Natural killer cell treated with Interleukin-12 subunit alpha and Interleukin-12 subunit beta and Interleukin-15 and Interleukin-18, amount 100 ng/mL, for 72 hours (primary cell): Measurements from ENCODE around the gene COX7B. TPM values are rescaled to one million over a fixed set of nuclear protein-coding genes. Genes with fewer than 3 reads are reported as not detected.
"Not testable (repeated sequence)": the region's sequence is repeated elsewhere in the genome, so short reads cannot be mapped to it uniquely, and the experiment has no call there.

Experiments used
- ATAC-seq, 2 donors: fragments of 150-1000 bp; cut with Tn5 transposase in 1 of 2; sonication (Bioruptor Pico), chemical (Tn5 transposase) in 1 of 2; 2 replicates each; pipeline ENCODE4 v1.10.0; 2021
- DNase-seq: peaks from one replicate; pipeline ENCODE4 v3.0.0; 2022; ENCODE audit warnings: low spot score
- H3K27ac Mint-ChIP-seq, 2 donors: 1 replicate in 1 of 2; 2 replicates in 1 of 2; pipeline ENCODE4 v1.8.0; 2022; ENCODE audit warnings: mixed read lengths in 2 of 2, mild to moderate bottlenecking in 1 of 2, moderate library complexity in 1 of 2
- H3K27me3 Mint-ChIP-seq, 2 donors: 1 replicate in 1 of 2; 2 replicates in 1 of 2; pipeline ENCODE4 v1.8.0; 2022; ENCODE audit warnings: mixed read lengths in 2 of 2
- H3K36me3 Mint-ChIP-seq: one replicate; pipeline ENCODE4 v1.8.0; 2022; ENCODE audit warnings: mixed read lengths
- H3K4me1 Mint-ChIP-seq, 2 donors: 1 replicate in 1 of 2; 2 replicates in 1 of 2; pipeline ENCODE4 v1.8.0; 2022; ENCODE audit warnings: low read depth in 2 of 2, mixed read lengths in 2 of 2, mild to moderate bottlenecking in 1 of 2
- H3K4me3 Mint-ChIP-seq: one replicate; pipeline ENCODE4 v1.8.0; 2022; ENCODE audit warnings: mixed read lengths
- H3K9me3 Mint-ChIP-seq: 2 replicates; pipeline ENCODE4 v1.8.0; 2022; ENCODE audit warnings: mixed read lengths
- total RNA-seq, 2 donors: library from RNA; stranded (reverse); gene quantifications; one replicate each; pipeline ENCODE4 v1.2.3, GENCODE V29; 2022

The COX7B gene
- total RNA-seq, 2 donors from 2014 or later: 127 to 204 TPM

GRCh38 chrX:77922787-77923186 is 23.5 kb downstream of the COX7B start:
- Mint-ChIP-seq H3K4me1 (peaks cover 6 to 7% of the 10 kb centered on the region in 2 donors), H3K9me3 (no peaks in the 10 kb centered on the region), H3K4me3 (no peak overlapping the region), H3K36me3 (no peaks in the 10 kb centered on the region), H3K27ac (no peak overlapping the region), H3K27me3 (no peaks in the 10 kb centered on the region)
- ATAC-seq: no peak
- DNase-seq: no peak

GRCh38 chrX:77924320-77924859 is 25.1 kb downstream of the COX7B start:
- no peaks in the 10 kb centered on the region for H3K27me3 Mint-ChIP-seq
- DNase-seq (no peak), ATAC-seq (no peak)
- H3K36me3 Mint-ChIP-seq: no peaks in the 10 kb centered on the region
- peaks cover 4 to 10% of the 10 kb centered on the region in 2 donors for H3K4me1 Mint-ChIP-seq
- no peak overlapping the region for H3K4me3 Mint-ChIP-seq
- no peak overlapping the region for H3K27ac Mint-ChIP-seq
- H3K9me3 Mint-ChIP-seq: no peaks in the 10 kb centered on the region

DNA sequence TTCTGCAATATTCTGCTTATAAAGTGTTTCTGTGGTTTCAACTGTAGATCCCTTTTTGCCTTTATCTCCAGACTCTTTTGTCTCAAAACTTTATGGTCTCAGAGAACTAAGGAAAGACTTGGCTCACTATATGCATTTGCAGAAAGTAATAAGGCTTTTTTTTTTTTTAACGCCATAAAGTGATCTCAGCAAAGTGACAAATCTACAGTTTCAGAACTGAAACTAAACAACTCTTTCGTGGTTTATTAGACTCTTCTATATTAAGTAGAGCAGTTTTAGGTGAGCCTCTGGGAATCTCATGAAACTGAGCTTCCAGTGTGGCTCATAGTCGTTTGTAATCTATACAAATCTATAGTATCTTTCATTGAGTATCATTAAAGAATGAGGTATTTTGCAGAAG is 26.5 kb downstream of the COX7B start:
- DNase-seq (no peak), ATAC-seq (no peak)
- Mint-ChIP-seq H3K9me3 (no peaks in the 10 kb centered on the region), H3K27me3 (no peaks in the 10 kb centered on the region), H3K27ac (no peak overlapping the region), H3K4me1 (peaks cover 4 to 10% of the 10 kb centered on the region in 2 donors), H3K36me3 (no peaks in the 10 kb centered on the region), H3K4me3 (no peak overlapping the region)

- Mint-ChIP-seq H3K4me3 (no peak overlapping the region), H3K9me3 (no peaks in the 10 kb centered on the region), H3K36me3 (no peaks in the 10 kb centered on the region), H3K27me3 (no peaks in the 10 kb centered on the region), H3K27ac (no peak overlapping the region), H3K4me1 (peaks cover 4% of the 10 kb centered on the region in 2 donors)
- ATAC-seq (no peak), DNase-seq (no peak)
Observed at GRCh38 chrX:77930581-77930980, 31.3 kb downstream of the COX7B start.

GRCh38 chrX:77935886-77936285 is 36.6 kb downstream of the COX7B start:
- no peaks in the 10 kb centered on the region for H3K27me3 Mint-ChIP-seq
- DNase-seq: no peak
- H3K36me3 Mint-ChIP-seq: no peaks in the 10 kb centered on the region
- H3K9me3 Mint-ChIP-seq: no peaks in the 10 kb centered on the region
- no peak for ATAC-seq
- no peak overlapping the region for H3K4me3 Mint-ChIP-seq
- H3K4me1 Mint-ChIP-seq: no peaks in the 10 kb centered on the region
- no peak overlapping the region for H3K27ac Mint-ChIP-seq

GRCh38 chrX:77936299-77936698 is 37.0 kb downstream of the COX7B start:
- DNase-seq (no peak), ATAC-seq (no peak)
- H3K27me3 Mint-ChIP-seq: no peaks in the 10 kb centered on the region
- H3K27ac Mint-ChIP-seq: no peak overlapping the region
- H3K4me3 Mint-ChIP-seq: no peak overlapping the region
- no peaks in the 10 kb centered on the region for H3K9me3 Mint-ChIP-seq
- no peaks in the 10 kb centered on the region for H3K36me3 Mint-ChIP-seq
- no peaks in the 10 kb centered on the region for H3K4me1 Mint-ChIP-seq

- H3K27me3 Mint-ChIP-seq: no peaks in the 10 kb centered on the region
- DNase-seq (no peak), ATAC-seq (no peak)
- H3K4me3 Mint-ChIP-seq: no peak overlapping the region
- H3K36me3 Mint-ChIP-seq: no peaks in the 10 kb centered on the region
- H3K9me3 Mint-ChIP-seq: no peaks in the 10 kb centered on the region
- no peak overlapping the region for H3K27ac Mint-ChIP-seq
- H3K4me1 Mint-ChIP-seq: no peaks in the 10 kb centered on the region
Observed at GRCh38 chrX:77937291-77937690, 38.0 kb downstream of the COX7B start.

DNA sequence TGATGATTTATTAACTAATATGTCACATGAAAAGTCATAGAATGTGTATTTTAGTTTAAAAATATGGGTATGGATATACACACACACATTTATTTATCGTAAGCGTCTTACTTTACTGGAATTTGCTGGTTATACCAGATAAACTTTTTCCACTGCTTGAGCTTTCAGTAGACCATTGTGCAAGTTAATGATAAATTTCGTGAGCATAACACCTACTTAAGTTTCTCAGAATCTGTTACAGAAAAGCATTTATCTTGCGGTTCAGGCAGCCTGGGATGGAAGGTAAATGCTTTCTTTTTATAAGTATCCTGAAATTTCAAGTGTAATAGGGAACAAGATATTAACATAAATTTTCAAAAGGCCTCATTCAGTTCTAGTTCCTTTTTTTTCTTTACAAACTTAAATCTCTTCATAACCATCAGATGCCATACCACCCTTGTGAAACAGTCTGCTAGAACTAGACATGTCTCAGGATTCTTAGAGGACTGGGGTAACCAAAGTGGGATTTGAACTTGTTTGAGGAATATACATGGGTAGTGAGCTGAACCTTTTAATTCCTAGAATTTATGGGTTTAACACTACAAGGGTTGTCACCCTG is 38.9 kb downstream of the COX7B start:
- Mint-ChIP-seq H3K9me3 (no peaks in the 10 kb centered on the region), H3K4me1 (peaks cover 0 to under 1% of the 10 kb centered on the region in 2 donors), H3K36me3 (no peaks in the 10 kb centered on the region), H3K27me3 (no peaks in the 10 kb centered on the region), H3K27ac (no peak overlapping the region), H3K4me3 (no peak overlapping the region)
- no peak for ATAC-seq
- no peak for DNase-seq

- not testable (repeated sequence) for DNase-seq, H3K4me1 Mint-ChIP-seq, H3K4me3 Mint-ChIP-seq, ATAC-seq, H3K27me3 Mint-ChIP-seq, H3K27ac Mint-ChIP-seq, H3K9me3 Mint-ChIP-seq, H3K36me3 Mint-ChIP-seq
Observed at GRCh38 chrX:77945031-77945430, 45.8 kb downstream of the COX7B start.

DNA sequence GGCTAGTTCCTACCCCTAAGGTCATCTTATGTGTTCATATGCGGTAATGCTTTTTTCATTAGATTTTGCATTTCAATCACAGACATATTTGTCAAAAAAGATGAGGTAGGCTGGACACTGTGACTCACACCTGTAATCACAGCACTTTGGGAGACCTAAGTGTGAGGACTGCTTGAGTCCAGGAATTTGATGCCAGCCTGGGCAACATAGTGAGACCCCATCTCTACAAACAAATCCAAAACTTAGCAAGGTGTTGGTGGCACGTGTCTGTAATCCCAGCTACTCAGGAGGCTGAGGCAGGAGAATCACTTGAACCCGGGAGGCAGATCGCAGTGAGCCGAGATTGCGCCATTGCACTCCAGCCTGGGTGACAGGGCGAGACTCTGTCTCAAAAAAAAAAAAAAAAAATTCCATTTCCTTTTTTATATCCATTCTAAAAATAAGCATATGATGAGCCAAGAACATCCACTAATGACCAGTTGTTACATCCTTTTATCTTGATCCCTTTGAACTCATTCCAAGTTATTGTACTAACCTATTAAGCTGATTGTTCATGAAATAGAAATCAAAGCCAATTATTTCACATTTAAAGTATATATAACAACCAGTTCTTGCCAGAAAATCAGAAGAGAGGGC is 46.8 kb downstream of the COX7B start:
- ATAC-seq: no peak
- Mint-ChIP-seq H3K36me3 (no peaks in the 10 kb centered on the region), H3K4me3 (no peak overlapping the region), H3K9me3 (no peaks in the 10 kb centered on the region), H3K4me1 (peaks cover 0 to 3% of the 10 kb centered on the region in 2 donors), H3K27ac (no peak overlapping the region), H3K27me3 (no peaks in the 10 kb centered on the region)
- no peak for DNase-seq

DNA sequence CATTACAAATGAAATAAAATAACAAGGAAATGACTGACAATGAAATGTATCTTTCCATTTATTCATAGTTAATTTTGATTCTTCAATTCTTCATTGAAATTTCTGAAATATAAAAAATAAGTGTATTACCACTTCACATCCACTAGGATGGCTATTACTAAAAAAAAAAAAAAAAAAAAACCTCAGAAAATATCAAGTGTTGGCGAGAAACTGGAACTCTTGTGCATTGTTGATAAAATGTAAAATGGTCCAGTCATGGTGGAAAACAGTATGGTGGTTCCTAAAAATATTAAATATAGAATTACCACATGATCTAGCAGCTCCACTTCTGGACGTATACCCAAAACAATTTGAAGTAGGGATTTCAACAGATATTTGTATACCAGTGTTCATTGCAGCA is 47.3 kb downstream of the COX7B start:
- no peak for ATAC-seq
- no peaks in the 10 kb centered on the region for H3K9me3 Mint-ChIP-seq

DNA sequence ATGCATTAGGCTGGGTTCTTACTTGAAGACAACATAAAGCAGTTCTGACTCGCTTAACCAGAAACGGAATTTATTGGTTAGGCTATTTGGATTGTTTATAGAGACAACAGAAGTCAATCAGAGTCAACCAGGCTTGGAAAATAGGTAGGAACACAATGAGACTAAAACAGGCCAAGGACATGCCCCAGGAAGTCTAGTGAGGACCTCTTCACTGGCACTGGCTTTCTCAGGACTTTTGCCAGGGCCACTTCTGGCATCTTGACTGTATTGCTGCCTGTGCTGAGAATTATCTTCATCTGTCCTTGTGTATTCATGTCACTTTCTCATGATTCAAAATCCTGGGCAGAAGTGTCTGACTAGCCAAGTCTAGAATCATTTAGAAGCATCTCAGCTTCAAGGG is 50.6 kb downstream of the COX7B start:
- no peak overlapping the region for H3K27ac Mint-ChIP-seq
- no peaks in the 10 kb centered on the region for H3K9me3 Mint-ChIP-seq
- DNase-seq (no peak), ATAC-seq (no peak)
- no peaks in the 10 kb centered on the region for H3K27me3 Mint-ChIP-seq
- no peaks in the 10 kb centered on the region for H3K36me3 Mint-ChIP-seq
- no peaks in the 10 kb centered on the region for H3K4me1 Mint-ChIP-seq
- no peak overlapping the region for H3K4me3 Mint-ChIP-seq

More for the DNA sequence above, 47.3 kb downstream of the COX7B start:
- peaks cover 0 to 3% of the 10 kb centered on the region in 2 donors for H3K4me1 Mint-ChIP-seq
- no peak overlapping the region for H3K4me3 Mint-ChIP-seq
- no peaks in the 10 kb centered on the region for H3K27me3 Mint-ChIP-seq
- no peaks in the 10 kb centered on the region for H3K36me3 Mint-ChIP-seq
- H3K27ac Mint-ChIP-seq: no peak overlapping the region
- DNase-seq: no peak

DNA sequence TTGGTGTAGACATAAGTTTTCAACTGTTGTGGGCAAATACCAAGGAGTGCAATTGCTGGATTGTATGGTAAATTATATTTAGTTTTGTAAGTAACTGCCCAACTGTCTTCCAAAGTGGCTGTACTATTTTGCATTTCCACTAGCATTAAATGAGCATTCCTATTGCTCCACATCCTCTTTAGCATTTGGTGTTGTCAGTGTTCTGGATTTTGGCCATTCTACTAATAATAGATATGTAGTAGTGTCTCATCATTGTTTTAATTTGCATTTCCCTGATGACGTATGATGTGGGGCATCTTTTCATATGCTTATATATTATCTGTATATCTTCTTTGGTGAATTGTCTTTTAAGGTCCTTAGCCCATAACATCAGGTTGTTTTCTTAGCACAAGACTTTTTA is 52.9 kb downstream of the COX7B start:
- Mint-ChIP-seq H3K27ac (no peak overlapping the region), H3K36me3 (no peaks in the 10 kb centered on the region), H3K4me1 (peaks cover 5 to 8% of the 10 kb centered on the region in 2 donors), H3K4me3 (no peak overlapping the region), H3K9me3 (no peaks in the 10 kb centered on the region), H3K27me3 (no peaks in the 10 kb centered on the region)
- DNase-seq: no peak
- ATAC-seq: no peak

DNA sequence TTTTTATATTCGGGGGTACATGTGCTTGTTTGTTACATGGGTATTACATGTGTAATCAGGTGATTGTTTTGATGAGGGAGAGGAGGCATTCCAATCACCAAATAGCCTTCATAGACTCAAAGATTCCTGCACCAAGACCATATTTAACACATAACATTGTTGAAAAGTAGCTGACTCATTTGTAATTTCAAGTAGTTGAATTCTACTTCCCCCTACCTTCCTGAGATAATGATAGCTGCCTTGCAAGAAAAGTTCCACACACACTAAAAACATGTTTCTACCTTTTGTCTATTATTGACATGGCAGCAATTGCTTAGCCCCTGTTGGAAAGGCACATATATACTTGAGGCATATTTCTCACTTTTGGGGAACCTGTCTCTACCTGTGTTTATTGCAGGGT is 54.0 kb downstream of the COX7B start:
- DNase-seq: no peak
- Mint-ChIP-seq H3K4me1 (peaks cover 16 to 17% of the 10 kb centered on the region in 2 donors), H3K9me3 (no peaks in the 10 kb centered on the region), H3K36me3 (no peaks in the 10 kb centered on the region), H3K27ac (no peak overlapping the region), H3K4me3 (no peak overlapping the region), H3K27me3 (no peaks in the 10 kb centered on the region)
- ATAC-seq: no peak
